Inferior parietal cortex (tissue), 1 donor: ENCODE results near the gene TCEAL3.
A peak's percentile ranks its signal among the peaks of the same experiment; 100 is the strongest.
"Not testable (repeated sequence)": the region's sequence is repeated elsewhere in the genome, so short reads cannot be mapped to it uniquely, and the experiment has no call there.

Experiments used
- DNase-seq: peaks from one replicate; pipeline ENCODE4 v3.0.0-alpha.2; 2016; ENCODE audit errors: extremely low spot score

TCEAL3 gene, protein sequence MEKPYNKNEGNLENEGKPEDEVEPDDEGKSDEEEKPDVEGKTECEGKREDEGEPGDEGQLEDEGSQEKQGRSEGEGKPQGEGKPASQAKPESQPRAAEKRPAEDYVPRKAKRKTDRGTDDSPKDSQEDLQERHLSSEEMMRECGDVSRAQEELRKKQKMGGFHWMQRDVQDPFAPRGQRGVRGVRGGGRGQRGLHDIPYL

DNA sequence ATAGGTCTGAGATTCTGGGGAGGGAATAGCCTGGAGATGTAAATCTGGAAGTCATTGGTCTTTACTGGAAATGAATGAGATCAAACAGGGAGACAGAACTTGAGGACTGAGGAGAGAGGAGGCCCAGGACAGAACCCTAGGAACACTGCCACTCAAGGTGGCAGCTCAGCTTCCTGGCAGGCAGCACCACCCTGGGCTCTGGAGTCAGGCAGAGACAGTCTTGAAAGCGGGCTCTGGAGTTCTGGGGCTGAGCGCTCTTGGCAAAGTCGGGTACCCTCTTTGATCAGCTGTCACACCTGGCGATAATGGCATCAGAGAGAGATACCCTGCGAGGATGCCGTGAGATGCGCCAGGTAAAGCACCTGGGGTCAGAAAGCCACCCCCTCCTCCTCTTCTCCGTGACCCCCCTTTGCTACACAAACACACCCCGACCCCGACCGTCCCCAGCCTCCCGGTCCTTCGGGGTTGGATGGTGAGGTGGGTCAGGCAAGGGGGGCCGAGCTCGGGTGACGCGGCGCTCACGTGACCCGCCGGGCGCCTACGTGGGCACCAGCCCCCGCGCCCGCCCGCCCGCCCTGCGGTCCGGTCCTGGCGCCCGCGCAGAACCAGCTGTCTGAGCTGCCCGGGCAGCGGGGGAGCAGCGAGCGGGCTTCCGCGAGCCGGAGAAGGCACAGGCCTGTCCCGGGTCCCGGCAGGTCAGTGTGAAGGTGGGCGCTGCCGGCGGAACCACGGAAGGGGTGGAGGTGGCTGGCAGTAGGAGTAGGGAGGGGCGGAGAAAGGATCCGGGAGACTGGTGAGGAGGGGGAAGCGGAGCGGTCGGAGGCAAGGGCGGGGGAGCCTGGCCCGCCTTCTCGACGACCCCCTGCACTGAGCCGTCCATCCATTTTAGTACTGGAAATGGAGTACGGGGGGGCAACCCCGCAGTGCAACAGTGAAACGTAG lies at the start of gene TCEAL3:
TSS of gene TCEAL3 (plus strand) at position 600 of the 942 bp plus-strand sequence. CDS start 1,102 bp downstream, outside the sequence.
- no peak for DNase-seq

- DNase-seq = no peak
Measured at GRCh38 chrX:103560256-103560655, 47.5 kb upstream of the TCEAL3 start.

DNA sequence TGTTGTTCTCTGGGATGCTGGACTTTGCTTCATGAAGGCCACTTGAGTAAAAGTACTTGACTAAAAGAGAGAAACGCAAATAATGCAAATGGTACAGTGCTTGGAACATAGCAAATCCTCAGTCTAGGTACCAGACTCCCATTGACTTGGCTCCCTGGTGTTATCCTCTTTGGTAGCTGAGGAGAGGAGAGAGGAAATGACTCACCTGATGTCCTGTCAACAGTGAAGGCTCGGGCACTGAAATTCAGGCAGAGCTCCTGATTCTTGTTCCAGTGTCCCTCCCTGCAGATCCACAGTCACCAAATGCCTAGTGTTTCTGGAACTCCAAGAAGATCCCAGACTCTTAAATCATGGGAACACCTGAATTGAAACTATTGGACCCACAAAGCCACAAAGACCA lies 45.0 kb upstream of the TCEAL3 start:
- DNase-seq = no peak

DNA sequence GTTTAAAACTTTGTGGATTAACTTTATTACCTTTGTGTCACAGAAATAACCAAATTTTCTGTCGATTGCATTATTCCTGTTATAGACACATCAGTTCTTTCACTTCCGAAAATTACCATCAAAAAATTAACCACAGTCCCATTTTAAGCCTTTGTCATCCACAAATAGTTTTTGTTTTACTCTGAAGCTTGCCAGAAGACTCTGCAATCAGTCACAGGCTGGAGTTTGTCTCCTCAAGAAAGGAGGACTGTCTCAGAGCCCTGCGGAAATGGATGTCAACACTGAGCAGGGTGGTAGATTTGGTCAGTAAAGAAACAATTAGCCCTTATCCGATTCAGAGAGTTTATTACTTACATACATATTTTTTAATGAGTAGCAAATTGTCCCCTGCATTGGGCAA lies 42.6 kb upstream of the TCEAL3 start:
- no peak for DNase-seq

DNA sequence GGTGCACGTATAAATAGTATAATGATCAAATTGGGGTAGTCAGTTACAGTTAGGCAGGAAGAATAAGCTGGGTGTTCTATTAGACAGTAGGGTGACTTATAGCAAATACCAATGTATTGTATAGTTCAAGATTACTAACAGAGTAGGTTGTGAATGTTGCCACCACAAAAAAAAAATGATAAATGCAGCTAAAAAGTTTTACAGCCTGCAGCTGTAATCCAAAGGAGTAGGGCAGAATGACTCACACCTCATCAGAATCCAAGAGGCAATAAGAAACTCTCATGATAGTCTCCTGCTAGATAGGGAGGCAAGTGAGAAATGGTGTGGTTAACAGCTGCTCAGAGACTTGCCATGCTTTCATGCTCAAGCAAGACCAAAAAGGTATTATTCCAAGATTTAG lies 42.0 kb upstream of the TCEAL3 start:
- DNase-seq = no peak

- no peak for DNase-seq
Measured at GRCh38 chrX:103571121-103571520, 36.6 kb upstream of the TCEAL3 start.

GRCh38 chrX:103571726-103572125 lies 36.0 kb upstream of the TCEAL3 start:
- DNase-seq = no peak

DNA sequence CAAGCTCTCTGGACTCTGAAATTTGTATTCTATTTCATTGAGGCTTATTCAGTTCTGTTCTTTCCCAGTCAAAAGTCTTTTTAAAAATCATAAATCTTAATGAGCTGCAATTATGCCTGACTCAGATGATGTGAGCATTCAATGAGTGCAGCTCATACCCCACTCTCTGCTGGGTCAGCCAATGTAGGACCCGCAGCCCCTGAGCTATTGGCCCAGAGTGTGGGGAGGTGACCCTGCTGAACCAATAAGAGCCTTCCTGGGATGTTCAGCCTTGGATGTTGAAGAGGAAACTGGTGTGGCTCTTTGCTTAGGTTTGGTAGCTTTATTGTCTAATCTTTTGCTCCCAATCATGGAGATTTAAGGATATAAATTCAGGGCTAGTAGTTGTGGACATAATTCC lies 34.6 kb upstream of the TCEAL3 start:
- no peak for DNase-seq

DNA sequence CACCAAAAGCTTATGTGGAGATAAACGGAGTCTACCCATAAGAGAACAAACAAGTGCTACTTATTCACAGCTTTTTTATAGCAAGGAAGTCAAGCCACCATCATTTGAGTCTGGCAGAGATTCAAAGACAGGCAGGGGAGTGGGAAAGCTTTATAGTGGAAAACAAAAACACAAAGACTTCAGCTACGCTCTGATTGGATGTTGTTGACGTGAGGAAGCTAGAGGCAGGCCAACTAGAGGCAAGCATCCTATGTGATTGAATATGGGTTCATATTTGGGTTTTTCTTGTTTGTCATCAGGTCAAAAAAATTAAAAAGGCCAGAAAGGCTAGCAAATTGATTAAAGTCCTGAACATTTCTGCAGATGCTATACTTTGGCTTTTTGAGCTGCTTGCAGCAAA lies 23.2 kb upstream of the TCEAL3 start:
- peak; percentile 19 for DNase-seq

DNA sequence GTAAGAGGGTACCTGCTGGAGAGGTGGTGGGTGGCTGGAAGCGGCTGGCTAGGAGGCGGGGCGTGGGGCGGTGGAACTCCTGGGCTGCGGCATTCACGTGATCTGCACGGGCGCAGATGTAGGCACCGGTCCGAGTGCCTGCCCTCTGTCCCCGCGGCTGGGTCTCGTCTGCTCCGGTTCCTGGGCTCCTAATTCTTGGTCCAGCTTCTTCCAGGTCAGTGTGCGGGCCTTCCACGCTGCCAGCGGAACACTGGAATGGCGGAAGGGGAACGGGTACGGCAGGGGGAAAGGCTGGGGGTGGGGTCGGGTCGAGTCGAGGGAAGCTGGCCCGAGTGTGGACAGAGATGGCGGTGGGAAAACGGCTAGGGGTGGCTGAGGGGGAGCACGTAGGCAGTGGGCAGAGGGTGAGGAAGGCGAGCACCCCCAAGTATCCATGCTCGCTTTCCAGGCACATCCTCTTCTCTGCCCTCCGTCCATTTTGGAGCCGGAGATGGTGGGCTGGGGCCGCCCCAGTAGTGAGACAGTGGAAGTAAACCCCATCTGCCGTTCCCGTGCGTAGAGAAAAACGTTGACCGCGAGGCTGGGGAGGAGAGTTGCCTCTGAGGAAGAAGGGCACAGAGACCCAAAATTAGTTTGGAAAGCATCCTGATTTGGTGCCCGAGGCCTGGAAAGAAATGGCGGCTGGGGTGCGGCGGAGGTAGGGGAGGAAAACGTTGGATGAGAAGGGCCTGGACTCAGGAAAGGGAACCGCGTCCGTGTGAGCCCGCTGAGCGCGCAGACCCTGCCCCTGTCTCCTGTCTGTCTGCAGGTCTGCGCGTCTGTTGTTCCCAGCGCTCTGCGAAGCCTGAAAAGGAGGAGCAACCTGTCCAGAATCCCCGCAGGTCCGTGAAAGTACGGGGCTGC lies 22.1 kb upstream of the TCEAL3 start, which contains the start of gene TCEAL4:
TSS of gene TCEAL4 (plus strand) at position 105 of the 903 bp plus-strand sequence. CDS start 1,161 bp downstream, outside the sequence.
- DNase-seq = peak; percentile 20

DNA sequence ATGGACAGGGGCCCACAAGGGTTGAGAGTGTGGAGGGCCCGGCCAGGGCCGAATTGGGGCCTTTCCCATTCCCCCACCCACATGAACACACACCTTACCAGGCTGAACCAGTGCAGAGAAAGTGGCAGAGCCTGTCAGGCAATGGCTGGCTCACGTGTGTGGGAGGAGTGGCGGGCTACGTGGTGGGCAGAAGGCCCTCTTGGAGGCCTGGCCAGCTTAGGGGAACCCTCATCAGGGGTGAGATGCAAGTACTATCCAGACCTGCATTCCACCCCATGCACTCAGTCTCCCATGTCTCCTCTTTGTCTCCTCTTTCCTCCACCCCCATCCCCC lies 21.5 kb upstream of the TCEAL3 start:
- no peak for DNase-seq

- no peak for DNase-seq
Measured at GRCh38 chrX:103586659-103587058, 21.1 kb upstream of the TCEAL3 start.

- not testable (repeated sequence) for DNase-seq
Measured at GRCh38 chrX:103592295-103592694, 15.5 kb upstream of the TCEAL3 start.

DNA sequence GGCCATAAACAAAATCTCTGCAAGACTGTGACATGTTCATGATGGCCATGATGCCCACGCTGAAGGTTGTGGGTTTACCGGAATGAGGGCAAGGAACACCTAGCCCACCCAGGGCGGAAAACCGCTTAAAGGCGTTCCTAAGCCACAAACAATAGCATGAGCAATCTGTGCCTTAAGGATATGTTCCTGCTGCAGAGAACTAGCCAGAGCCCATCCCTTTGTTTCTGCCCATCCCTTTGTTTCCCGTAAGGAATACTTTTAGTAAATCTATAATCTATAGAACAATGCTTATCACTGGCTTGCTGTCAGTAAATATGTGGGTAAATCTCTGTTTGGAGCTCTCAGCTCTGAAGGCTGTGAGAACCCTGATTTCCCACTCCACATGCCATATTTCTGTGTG lies 12.6 kb upstream of the TCEAL3 start:
- DNase-seq = not testable (repeated sequence)

DNA sequence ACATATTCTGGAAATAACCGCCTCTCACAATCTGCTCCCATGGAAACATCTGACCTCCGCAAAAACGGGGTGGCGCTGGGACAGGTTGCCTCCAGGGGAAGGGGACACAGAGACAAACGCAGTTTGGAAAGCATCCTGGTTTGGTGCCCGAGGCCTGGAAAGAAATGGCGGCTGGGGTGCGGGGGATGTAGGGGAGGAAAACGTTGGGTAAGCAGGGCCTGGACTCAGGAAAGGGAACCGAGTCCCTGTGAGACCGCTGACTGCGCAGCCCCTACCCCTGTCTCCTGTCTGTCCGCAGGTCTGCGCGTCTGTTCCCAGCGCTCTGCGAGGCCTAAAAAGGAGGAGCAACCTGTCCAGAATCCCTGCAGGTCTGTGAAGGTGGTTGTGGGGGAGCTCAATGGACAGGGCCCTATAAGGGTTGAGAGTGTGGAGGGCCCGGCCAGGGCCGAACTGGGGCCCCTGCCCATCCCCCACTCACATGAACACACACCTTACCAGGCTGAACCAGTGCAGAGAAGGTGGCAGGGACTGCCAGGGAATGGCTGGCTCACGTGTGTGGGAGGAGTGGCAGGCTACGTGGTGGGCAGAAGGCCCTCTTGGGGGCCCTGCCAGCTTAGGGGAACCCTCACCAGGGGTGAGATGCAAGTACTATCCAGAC lies 672 bp downstream of the TCEAL3 start:
- DNase-seq = no peak

GRCh38 chrX:103610282-103610681 lies 2.5 kb downstream of the TCEAL3 start:
- DNase-seq = no peak

- no peak for DNase-seq
Measured at GRCh38 chrX:103613362-103613890, 5.7 kb downstream of the TCEAL3 start.

- DNase-seq = no peak
Measured at GRCh38 chrX:103614999-103615398, 7.2 kb downstream of the TCEAL3 start.

- no peak for DNase-seq
Measured at GRCh38 chrX:103615781-103616371, 8.1 kb downstream of the TCEAL3 start.

DNA sequence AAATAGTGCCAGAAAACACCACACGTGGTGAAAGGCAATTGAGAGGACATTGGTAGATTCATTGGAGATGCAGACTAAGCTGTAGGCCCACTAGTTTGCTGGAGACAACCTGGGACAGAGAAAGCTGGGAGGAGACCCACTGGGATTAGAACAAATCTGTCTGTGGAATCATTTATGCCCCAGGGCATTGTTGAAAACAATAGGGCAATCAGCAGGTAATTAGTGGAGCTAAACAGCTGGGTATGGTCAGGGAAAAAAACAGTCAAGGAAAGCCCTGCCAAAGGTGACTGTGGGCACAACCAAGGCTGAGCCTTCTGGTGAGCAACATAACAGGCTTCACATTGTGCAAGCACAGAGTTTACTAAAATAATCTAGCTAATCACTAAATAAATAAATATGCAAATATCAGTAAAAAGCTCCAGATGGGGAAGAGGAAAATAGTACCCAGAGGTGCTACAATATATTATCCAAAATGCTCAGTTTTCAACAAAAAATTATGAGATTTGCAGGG lies 9.0 kb downstream of the TCEAL3 start:
- no peak for DNase-seq

DNA sequence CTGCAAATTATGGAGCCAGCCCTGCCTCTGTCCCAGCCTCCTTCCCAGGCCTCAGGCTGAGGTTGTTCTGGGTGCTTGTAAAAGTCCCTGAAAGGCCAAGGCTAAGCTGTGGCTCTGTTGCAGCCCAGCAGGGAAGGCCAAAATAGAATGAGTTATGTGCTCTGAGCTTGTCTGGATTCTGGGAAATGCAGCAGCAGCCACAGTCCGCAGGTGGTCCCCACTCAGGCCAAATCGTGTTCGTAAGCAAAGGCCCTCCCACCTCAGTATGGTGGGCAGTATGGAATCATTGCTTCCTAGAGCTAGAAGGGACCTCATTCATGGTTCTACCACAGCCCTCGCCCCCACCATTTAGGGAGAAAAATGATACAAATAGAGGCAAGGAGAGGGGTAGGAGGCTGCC lies 16.3 kb downstream of the TCEAL3 start:
- DNase-seq = no peak
